Inflammatory macrophage treated with lipopolysaccharide for 4 hours (primary cell): Measurements from ENCODE around the gene CFAP58.

Source experiments
- DNase-seq: peaks from one replicate; pipeline ENCODE4 v3.0.0-alpha.2; 2020

The CFAP58 gene

GRCh38 chr10:104380336-104380735, 26.7 kb downstream of the CFAP58 start:
- no peak for DNase-seq

GRCh38 chr10:104387130-104387888, 33.7 kb downstream of the CFAP58 start:
- no peak for DNase-seq

- no peak for DNase-seq
Observed at GRCh38 chr10:104388830-104389229, 35.2 kb downstream of the CFAP58 start.

GRCh38 chr10:104391150-104391968, 37.7 kb downstream of the CFAP58 start:
- DNase-seq = peak; percentile 18

- no peak for DNase-seq
Observed at GRCh38 chr10:104391969-104392296, 38.3 kb downstream of the CFAP58 start.

- no peak for DNase-seq
Observed at GRCh38 chr10:104393387-104393786, 39.8 kb downstream of the CFAP58 start.

- DNase-seq = no peak
Observed at GRCh38 chr10:104396581-104396980, 42.9 kb downstream of the CFAP58 start.

GRCh38 chr10:104403636-104404035, 50.0 kb downstream of the CFAP58 start:
- DNase-seq = no peak

GRCh38 chr10:104406715-104407650, 53.4 kb downstream of the CFAP58 start:
- peak; percentile 47 for DNase-seq

GRCh38 chr10:104413528-104413927, 59.9 kb downstream of the CFAP58 start:
- no peak for DNase-seq

GRCh38 chr10:104415526-104416165, 62.0 kb downstream of the CFAP58 start:
- DNase-seq = no peak

GRCh38 chr10:104416851-104417250, 63.2 kb downstream of the CFAP58 start:
- no peak for DNase-seq

GRCh38 chr10:104417637-104418292, 64.1 kb downstream of the CFAP58 start:
- DNase-seq = peak; percentile 76

GRCh38 chr10:104424719-104425118, 71.1 kb downstream of the CFAP58 start:
- DNase-seq = no peak

- no peak for DNase-seq
Observed at GRCh38 chr10:104427989-104428388, 74.4 kb downstream of the CFAP58 start.

- no peak for DNase-seq
Observed at GRCh38 chr10:104429846-104430245, 76.2 kb downstream of the CFAP58 start.

GRCh38 chr10:104430360-104430759, 76.7 kb downstream of the CFAP58 start:
- no peak for DNase-seq

- no peak for DNase-seq
Observed at GRCh38 chr10:104433669-104434068, 80.0 kb downstream of the CFAP58 start.

- no peak for DNase-seq
Observed at GRCh38 chr10:104434601-104435000, 81.0 kb downstream of the CFAP58 start.

- DNase-seq = no peak
Observed at GRCh38 chr10:104435822-104436221, 82.2 kb downstream of the CFAP58 start.

- no peak for DNase-seq
Observed at GRCh38 chr10:104437226-104437625, 83.6 kb downstream of the CFAP58 start.

GRCh38 chr10:104440221-104440620, 86.6 kb downstream of the CFAP58 start:
- no peak for DNase-seq
